Cardiac muscle cell (in vitro differentiated cells and primary cell): ENCODE results near the gene TBCE. TPM values are rescaled to one million over a fixed set of nuclear protein-coding genes. Genes with fewer than 3 reads are reported as not detected.

Experiments used
- DNase-seq, 2 donors: peaks; one replicate each; pipeline versions ENCODE4 v3.0.0 to v3.0.0-alpha.2; 2010 to 2017; ENCODE audit warnings: low read depth in 1 of 2, low spot score in 1 of 2
- H3K27ac ChIP-seq: fragments of 200-600 bp; sonication (generic); 2 replicates; pipeline ENCODE4 v1.5.1; 2016
- H3K27me3 ChIP-seq: fragments of 200-600 bp; sonication (generic); 2 replicates; pipeline ENCODE4 v1.6.0; 2016; ENCODE audit warnings: control low read depth
- H3K36me3 ChIP-seq: fragments of 200-600 bp; sonication (generic); 2 replicates; pipeline ENCODE4 v1.5.1; 2016; ENCODE audit warnings: control low read depth
- H3K4me1 ChIP-seq: fragments of 200-600 bp; sonication (generic); 2 replicates; pipeline ENCODE4 v1.8.1; 2017; ENCODE audit warnings: low read depth, mild to moderate bottlenecking, mixed run types
- H3K4me3 ChIP-seq: fragments of 200-600 bp; sonication (generic); 2 replicates; pipeline ENCODE4 v1.5.1; 2016; ENCODE audit warnings: mild to moderate bottlenecking
- H3K9me3 ChIP-seq: fragments of 200-600 bp; sonication (generic); 2 replicates; pipeline ENCODE4 v1.5.1; 2017; ENCODE audit warnings: low read depth, mild to moderate bottlenecking, control low read depth
- polyA plus RNA-seq: library from polyadenylated mRNA; unstranded; fragments of >200 nt; fragmentation: Nextera tagmentation; extraction: Ambion mirVana; gene quantifications from 2 replicates; pipeline ENCODE4 v1.2.1, GENCODE V29; 2016
- total RNA-seq: library from RNA; depleted of rRNA; stranded (reverse); fragments of >200 nt; gene quantifications from 2 replicates; pipeline ENCODE4 v1.2.3, GENCODE V29; 2016
- TF ChIP-seq, protein P1 (sequence below): IDR thresholded peaks from 2 replicates; pipeline ENCODE4 v1.5.1; 2012; ENCODE audit warnings: low read depth, mild to moderate bottlenecking, low read length

Gene TBCE, protein sequence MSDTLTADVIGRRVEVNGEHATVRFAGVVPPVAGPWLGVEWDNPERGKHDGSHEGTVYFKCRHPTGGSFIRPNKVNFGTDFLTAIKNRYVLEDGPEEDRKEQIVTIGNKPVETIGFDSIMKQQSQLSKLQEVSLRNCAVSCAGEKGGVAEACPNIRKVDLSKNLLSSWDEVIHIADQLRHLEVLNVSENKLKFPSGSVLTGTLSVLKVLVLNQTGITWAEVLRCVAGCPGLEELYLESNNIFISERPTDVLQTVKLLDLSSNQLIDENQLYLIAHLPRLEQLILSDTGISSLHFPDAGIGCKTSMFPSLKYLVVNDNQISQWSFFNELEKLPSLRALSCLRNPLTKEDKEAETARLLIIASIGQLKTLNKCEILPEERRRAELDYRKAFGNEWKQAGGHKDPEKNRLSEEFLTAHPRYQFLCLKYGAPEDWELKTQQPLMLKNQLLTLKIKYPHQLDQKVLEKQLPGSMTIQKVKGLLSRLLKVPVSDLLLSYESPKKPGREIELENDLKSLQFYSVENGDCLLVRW
- total RNA-seq (17.9 and 19.3 TPM in 2 replicates), polyA plus RNA-seq (34.8 and 35.9 TPM in 2 replicates)

DNA sequence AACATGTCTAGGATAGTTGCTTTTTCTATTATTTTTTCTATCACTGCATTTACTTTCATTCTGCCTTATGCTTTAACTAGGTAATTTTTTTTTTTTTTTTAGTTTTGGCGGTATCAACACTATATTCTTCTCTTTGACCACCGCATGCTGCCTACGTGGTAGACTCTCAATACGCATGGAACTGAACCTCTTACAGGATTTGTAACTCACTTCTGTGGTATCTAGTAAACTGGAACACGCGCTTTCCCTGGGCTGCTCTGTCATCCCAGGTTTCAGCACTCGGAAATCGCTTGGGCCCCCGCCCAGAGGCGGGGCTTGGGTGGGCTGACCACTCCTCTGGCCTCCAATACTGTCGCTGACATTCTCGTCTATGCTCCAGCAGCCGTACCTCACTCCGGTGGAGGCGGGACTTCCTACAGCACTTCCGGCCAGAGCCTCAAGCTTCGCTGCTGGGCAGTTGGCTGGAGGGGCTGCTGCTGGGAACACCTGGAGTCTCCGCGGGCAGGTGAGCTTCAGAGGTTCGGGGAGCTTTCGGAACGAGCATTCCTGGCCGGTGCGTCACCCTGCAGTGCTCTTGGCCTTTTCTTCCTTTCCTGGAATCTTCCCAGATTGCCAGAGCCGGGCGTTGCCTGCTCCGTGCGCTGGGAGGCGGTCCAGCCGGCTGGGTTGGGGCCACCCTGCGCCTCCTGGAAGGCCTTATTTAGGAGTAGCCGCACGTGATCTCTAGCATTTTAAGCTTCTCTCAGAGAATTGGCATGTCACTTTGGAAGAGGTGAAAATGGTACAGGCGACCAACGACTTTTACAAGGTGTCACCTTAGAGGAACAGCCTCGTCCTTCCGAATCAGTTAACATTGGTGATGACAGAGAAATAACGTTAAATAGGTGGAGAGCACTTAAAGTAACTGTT lies at the start of gene TBCE:
TSS of gene TBCE (plus strand) at position 428 of the 909 bp plus-strand sequence. CDS start 12,623 bp downstream, outside the sequence.
- H3K4me3 ChIP-seq, result peak within 1 kb of the TSS; percentile 47
- peak; percentile 98 for DNase-seq
- no peaks in the 10 kb centered on the region for H3K36me3 ChIP-seq
- TF ChIP-seq, protein P1, sequence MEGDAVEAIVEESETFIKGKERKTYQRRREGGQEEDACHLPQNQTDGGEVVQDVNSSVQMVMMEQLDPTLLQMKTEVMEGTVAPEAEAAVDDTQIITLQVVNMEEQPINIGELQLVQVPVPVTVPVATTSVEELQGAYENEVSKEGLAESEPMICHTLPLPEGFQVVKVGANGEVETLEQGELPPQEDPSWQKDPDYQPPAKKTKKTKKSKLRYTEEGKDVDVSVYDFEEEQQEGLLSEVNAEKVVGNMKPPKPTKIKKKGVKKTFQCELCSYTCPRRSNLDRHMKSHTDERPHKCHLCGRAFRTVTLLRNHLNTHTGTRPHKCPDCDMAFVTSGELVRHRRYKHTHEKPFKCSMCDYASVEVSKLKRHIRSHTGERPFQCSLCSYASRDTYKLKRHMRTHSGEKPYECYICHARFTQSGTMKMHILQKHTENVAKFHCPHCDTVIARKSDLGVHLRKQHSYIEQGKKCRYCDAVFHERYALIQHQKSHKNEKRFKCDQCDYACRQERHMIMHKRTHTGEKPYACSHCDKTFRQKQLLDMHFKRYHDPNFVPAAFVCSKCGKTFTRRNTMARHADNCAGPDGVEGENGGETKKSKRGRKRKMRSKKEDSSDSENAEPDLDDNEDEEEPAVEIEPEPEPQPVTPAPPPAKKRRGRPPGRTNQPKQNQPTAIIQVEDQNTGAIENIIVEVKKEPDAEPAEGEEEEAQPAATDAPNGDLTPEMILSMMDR, result peak; percentile 21
- peak within 1 kb of the TSS; percentile 86 for H3K27ac ChIP-seq
- H3K27me3 ChIP-seq, result no peaks in the 10 kb centered on the region
- no peaks in the 10 kb centered on the region for H3K4me1 ChIP-seq
- H3K9me3 ChIP-seq, result no peaks in the 10 kb centered on the region

DNA sequence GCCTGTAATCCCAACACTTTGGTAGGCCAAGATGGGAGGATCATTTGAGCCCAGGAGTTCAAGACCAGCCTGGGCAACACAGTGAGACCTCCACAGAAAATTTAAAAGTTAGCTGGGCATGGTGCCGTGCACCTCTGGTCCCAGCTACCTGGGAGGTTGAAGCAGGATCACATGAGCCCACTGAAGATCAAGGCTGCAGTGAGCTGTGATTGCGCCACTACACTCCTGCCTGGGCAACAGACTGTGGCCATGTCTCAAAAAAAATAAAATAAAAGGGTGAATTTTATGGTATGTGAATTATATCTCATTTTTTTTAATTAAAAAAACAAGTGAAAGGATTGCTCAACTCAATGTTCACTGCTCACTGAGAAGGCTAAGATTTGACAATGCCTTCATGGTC lies 48.0 kb upstream of the TBCE start:
- H3K27me3 ChIP-seq, result no peaks in the 10 kb centered on the region
- H3K27ac ChIP-seq, result no peak overlapping the region
- H3K4me3 ChIP-seq, result no peak overlapping the region
- peaks cover 9% of the 10 kb centered on the region for H3K4me1 ChIP-seq
- TF ChIP-seq, protein P1, result no peak
- no peaks in the 10 kb centered on the region for H3K9me3 ChIP-seq
- no peak for DNase-seq
- H3K36me3 ChIP-seq, result no peaks in the 10 kb centered on the region

DNA sequence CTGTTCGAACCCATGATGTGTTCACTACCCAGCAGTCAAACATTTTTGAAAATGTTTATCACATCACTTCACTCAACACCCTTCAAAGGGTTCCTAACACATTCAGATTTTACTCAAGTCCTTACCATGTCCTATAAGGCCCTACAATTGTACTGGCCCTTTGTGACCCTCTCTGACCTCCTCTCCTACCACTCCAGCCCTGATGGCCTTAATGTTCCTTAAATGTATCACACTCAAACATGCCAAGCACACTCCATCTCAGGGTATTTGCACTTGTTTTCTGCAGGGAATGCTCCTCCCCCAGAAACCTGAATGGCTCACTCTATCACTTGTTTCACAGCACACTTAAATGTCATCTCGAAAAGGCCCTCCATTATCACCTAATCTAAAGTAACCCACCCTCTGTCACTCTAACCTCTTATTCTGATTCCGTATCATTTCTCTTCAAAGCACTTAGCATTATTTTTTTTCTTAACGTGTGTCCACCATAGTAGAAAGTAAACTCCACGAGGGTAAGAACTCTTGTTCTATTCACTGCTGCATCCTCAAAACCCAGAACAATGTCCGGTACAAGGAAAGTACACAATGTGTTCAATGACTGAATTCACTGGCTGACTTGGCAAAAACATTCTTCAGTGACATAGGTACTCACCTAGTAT lies 46.6 kb upstream of the TBCE start:
- no peaks in the 10 kb centered on the region for H3K9me3 ChIP-seq
- H3K4me1 ChIP-seq, result peaks cover 14% of the 10 kb centered on the region
- DNase-seq, result peak in 1 of 2 donors; percentile 3
- peak overlapping the region; percentile 14 for H3K27ac ChIP-seq
- H3K4me3 ChIP-seq, result no peak overlapping the region
- H3K27me3 ChIP-seq, result no peaks in the 10 kb centered on the region
- TF ChIP-seq, protein P1, result no peak
- H3K36me3 ChIP-seq, result no peaks in the 10 kb centered on the region

DNA sequence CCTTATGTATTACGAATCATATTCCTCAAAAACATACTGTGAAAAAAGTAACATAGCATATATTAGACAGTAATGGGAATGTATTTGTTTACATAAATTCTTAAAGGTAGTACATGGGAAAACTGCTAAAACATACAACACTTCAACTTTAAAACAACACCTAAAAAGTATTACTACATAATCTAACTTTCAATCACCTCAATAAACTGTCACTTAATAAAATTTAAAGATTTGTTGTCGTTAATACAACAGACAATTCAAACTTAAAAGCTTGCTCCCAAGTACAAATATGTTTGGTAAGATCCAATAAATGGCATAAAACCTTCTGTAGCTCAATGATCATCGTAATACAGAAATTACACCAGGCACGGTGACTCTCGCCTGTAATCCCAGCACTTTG lies 42.9 kb upstream of the TBCE start:
- no peak for DNase-seq
- TF ChIP-seq, protein P1, result no peak
- Histone ChIP-seq H3K27me3 (no peaks in the 10 kb centered on the region), H3K4me3 (no peak overlapping the region), H3K4me1 (peaks cover 15% of the 10 kb centered on the region), H3K27ac (no peak overlapping the region), H3K36me3 (no peaks in the 10 kb centered on the region), H3K9me3 (no peaks in the 10 kb centered on the region)

DNA sequence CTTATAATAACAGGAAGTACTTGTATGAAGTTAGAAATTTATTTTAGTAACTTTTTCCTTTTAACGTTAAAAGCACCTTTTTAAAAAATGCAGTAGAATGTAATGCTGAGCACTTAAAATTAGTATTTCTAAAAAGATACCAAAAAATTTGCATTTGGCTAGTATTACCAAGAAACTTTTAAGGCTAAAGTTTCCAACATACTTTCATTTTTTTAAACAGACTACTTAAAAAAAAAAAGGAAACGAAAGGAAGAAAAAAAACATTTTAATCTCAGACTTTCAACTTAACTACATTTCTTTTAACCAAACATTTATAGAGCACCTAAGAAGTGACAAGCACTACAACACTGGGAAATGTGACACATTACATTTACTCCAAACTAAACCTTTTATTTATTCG lies 42.1 kb upstream of the TBCE start:
- H3K9me3 ChIP-seq, result no peaks in the 10 kb centered on the region
- H3K36me3 ChIP-seq, result no peaks in the 10 kb centered on the region
- H3K27me3 ChIP-seq, result no peaks in the 10 kb centered on the region
- H3K27ac ChIP-seq, result no peak overlapping the region
- peaks cover 19% of the 10 kb centered on the region for H3K4me1 ChIP-seq
- DNase-seq, result no peak
- TF ChIP-seq, protein P1, result no peak
- peak overlapping the region; percentile 99 for H3K4me3 ChIP-seq
